Measurements from ENCODE around the gene PLA2G5.
"Not testable (repeated sequence)": the region's sequence is repeated elsewhere in the genome, so short reads cannot be mapped to it uniquely, and the experiment has no call there.

PLA2G5 gene

GRCh38 chr1:20029178-20029912 lies 40.6 kb upstream of the PLA2G5 start:
- Histone ChIP-seq H3K79me2 (ENCODE audit: insufficient read depth, low read length) (no peaks in the 10 kb centered on the region), H3K4me1 (ENCODE audit: insufficient read depth, low read length, severe bottlenecking) (no peaks in the 10 kb centered on the region), H3K27ac (ENCODE audit: low read depth, low read length, poor library complexity, severe bottlenecking) (no peak overlapping the region), H3K4me2 (ENCODE audit: low read length) (no peak overlapping the region), H3K9ac (ENCODE audit: low read length) (no peak overlapping the region), H3K9me2 (ENCODE audit: low read depth, low read length) (no peaks in the 10 kb centered on the region), H2AFZ (ENCODE audit: low read length) (no peak overlapping the region), H3K4me3 (ENCODE audit: low read depth, low read length, poor library complexity, severe bottlenecking) (no peak overlapping the region), H3K27me3 (ENCODE audit: insufficient read depth, low read length) (0 out of 2 replicates have a peak, but pooled peaks cover 6% of the 10 kb centered on the region), H3K36me3 (ENCODE audit: insufficient read depth, low read length) (no peaks in the 10 kb centered on the region), H4K20me1 (ENCODE audit: insufficient read depth, low read length) (no peaks in the 10 kb centered on the region), H3K9me3 (ENCODE audit: low read length) (no peaks in the 10 kb centered on the region), H3F3A (ENCODE audit: insufficient read depth, low read length) (no peaks in the 10 kb centered on the region)
- TF ChIP-seq EZH2 (IDR thresholded peaks at IDR 0.05; ENCODE audit: borderline replicate concordance, low read length) (no peak), CTCF (IDR thresholded peaks at IDR 0.05; ENCODE audit: low read length) (no peak)

- not testable (repeated sequence) for H3K4me2 ChIP-seq (ENCODE audit: low read length); H3K36me3 ChIP-seq (ENCODE audit: insufficient read depth, low read length); H4K20me1 ChIP-seq (ENCODE audit: insufficient read depth, low read length); H3K27ac ChIP-seq (ENCODE audit: low read depth, low read length, poor library complexity, severe bottlenecking); H3K4me3 ChIP-seq (ENCODE audit: low read depth, low read length, poor library complexity, severe bottlenecking); H3K9me3 ChIP-seq (ENCODE audit: low read length); H3K27me3 ChIP-seq (ENCODE audit: insufficient read depth, low read length); H3F3A ChIP-seq (ENCODE audit: insufficient read depth, low read length); H3K9me2 ChIP-seq (ENCODE audit: low read depth, low read length); H3K4me1 ChIP-seq (ENCODE audit: insufficient read depth, low read length, severe bottlenecking); H2AFZ ChIP-seq (ENCODE audit: low read length); H3K79me2 ChIP-seq (ENCODE audit: insufficient read depth, low read length); H3K9ac ChIP-seq (ENCODE audit: low read length)
Observed at GRCh38 chr1:20030436-20031151, 39.4 kb upstream of the PLA2G5 start.

- Histone ChIP-seq H3K79me2 (ENCODE audit: insufficient read depth, low read length) (no peaks in the 10 kb centered on the region), H3K36me3 (ENCODE audit: insufficient read depth, low read length) (no peaks in the 10 kb centered on the region), H3K9ac (ENCODE audit: low read length) (no peak overlapping the region), H3K4me2 (ENCODE audit: low read length) (no peak overlapping the region), H3K4me1 (ENCODE audit: insufficient read depth, low read length, severe bottlenecking) (no peaks in the 10 kb centered on the region), H3K4me3 (ENCODE audit: low read depth, low read length, poor library complexity, severe bottlenecking) (no peak overlapping the region), H3F3A (ENCODE audit: insufficient read depth, low read length) (no peaks in the 10 kb centered on the region), H3K9me2 (ENCODE audit: low read depth, low read length) (no peaks in the 10 kb centered on the region), H3K9me3 (ENCODE audit: low read length) (no peaks in the 10 kb centered on the region), H2AFZ (ENCODE audit: low read length) (no peak overlapping the region), H3K27ac (ENCODE audit: low read depth, low read length, poor library complexity, severe bottlenecking) (no peak overlapping the region), H3K27me3 (ENCODE audit: insufficient read depth, low read length) (peaks cover 6% of the 10 kb centered on the region; the same call in 1 of the 2 replicates), H4K20me1 (ENCODE audit: insufficient read depth, low read length) (no peaks in the 10 kb centered on the region)
- no peak for TF ChIP-seq EZH2 (IDR thresholded peaks at IDR 0.05; ENCODE audit: borderline replicate concordance, low read length)
- TF ChIP-seq CTCF (IDR thresholded peaks at IDR 0.05; ENCODE audit: low read length), result no peak
Observed at GRCh38 chr1:20031161-20031560, 38.8 kb upstream of the PLA2G5 start.

Data from OCI-LY1 (cell line).